ENCODE measurements around the gene CELSR3.

CELSR3 gene

GRCh38 chr3:48681541-48681880, 18.8 kb upstream of the CELSR3 start:
- TF ChIP-seq GABPA (IDR thresholded peaks at IDR 0.05; ENCODE audit: low read depth): no peak
- no peak for TF ChIP-seq CTCF (IDR thresholded peaks at IDR 0.05; ENCODE audit: insufficient read depth, low read length)
- TF ChIP-seq, protein P1, sequence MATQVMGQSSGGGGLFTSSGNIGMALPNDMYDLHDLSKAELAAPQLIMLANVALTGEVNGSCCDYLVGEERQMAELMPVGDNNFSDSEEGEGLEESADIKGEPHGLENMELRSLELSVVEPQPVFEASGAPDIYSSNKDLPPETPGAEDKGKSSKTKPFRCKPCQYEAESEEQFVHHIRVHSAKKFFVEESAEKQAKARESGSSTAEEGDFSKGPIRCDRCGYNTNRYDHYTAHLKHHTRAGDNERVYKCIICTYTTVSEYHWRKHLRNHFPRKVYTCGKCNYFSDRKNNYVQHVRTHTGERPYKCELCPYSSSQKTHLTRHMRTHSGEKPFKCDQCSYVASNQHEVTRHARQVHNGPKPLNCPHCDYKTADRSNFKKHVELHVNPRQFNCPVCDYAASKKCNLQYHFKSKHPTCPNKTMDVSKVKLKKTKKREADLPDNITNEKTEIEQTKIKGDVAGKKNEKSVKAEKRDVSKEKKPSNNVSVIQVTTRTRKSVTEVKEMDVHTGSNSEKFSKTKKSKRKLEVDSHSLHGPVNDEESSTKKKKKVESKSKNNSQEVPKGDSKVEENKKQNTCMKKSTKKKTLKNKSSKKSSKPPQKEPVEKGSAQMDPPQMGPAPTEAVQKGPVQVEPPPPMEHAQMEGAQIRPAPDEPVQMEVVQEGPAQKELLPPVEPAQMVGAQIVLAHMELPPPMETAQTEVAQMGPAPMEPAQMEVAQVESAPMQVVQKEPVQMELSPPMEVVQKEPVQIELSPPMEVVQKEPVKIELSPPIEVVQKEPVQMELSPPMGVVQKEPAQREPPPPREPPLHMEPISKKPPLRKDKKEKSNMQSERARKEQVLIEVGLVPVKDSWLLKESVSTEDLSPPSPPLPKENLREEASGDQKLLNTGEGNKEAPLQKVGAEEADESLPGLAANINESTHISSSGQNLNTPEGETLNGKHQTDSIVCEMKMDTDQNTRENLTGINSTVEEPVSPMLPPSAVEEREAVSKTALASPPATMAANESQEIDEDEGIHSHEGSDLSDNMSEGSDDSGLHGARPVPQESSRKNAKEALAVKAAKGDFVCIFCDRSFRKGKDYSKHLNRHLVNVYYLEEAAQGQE (IDR thresholded peaks at IDR 0.05; ENCODE audit: insufficient replicate concordance, low read depth): no peak
- TF ChIP-seq SPI1 (IDR thresholded peaks at IDR 0.05; ENCODE audit: borderline replicate concordance, low read depth): no peak
- no peak for TF ChIP-seq POLR2AphosphoS5 (IDR thresholded peaks at IDR 0.05; ENCODE audit: low read depth)
- no peak for DNase-seq (ENCODE audit: low read depth in 1 of 2, low spot score in 1 of 2)
- Histone ChIP-seq H3K27ac (replicated peaks) (no peak overlapping the region), H3K4me3 (replicated peaks; ENCODE audit: insufficient read depth, low read length) (no peak overlapping the region), H3K27me3 (ENCODE audit: insufficient read depth, poor library complexity, severe bottlenecking) (no peaks in the 10 kb centered on the region)

- no peak for DNase-seq (ENCODE audit: low read depth in 1 of 2, low spot score in 1 of 2)
- Histone ChIP-seq H3K27ac (replicated peaks) (no peak overlapping the region), H3K4me3 (replicated peaks; ENCODE audit: insufficient read depth, low read length) (no peak overlapping the region), H3K27me3 (ENCODE audit: insufficient read depth, poor library complexity, severe bottlenecking) (no peaks in the 10 kb centered on the region)
- no peak for TF ChIP-seq CTCF (IDR thresholded peaks at IDR 0.05; ENCODE audit: insufficient read depth, low read length)
- TF ChIP-seq POLR2AphosphoS5 (IDR thresholded peaks at IDR 0.05; ENCODE audit: low read depth): no peak
- TF ChIP-seq GABPA (IDR thresholded peaks at IDR 0.05; ENCODE audit: low read depth): no peak
- TF ChIP-seq SPI1 (IDR thresholded peaks at IDR 0.05; ENCODE audit: borderline replicate concordance, low read depth): no peak
- TF ChIP-seq, protein P1 (IDR thresholded peaks at IDR 0.05; ENCODE audit: insufficient replicate concordance, low read depth): no peak
These were observed 18.3 kb upstream of the CELSR3 start for GRCh38 chr3:48680811-48681540.

DNA sequence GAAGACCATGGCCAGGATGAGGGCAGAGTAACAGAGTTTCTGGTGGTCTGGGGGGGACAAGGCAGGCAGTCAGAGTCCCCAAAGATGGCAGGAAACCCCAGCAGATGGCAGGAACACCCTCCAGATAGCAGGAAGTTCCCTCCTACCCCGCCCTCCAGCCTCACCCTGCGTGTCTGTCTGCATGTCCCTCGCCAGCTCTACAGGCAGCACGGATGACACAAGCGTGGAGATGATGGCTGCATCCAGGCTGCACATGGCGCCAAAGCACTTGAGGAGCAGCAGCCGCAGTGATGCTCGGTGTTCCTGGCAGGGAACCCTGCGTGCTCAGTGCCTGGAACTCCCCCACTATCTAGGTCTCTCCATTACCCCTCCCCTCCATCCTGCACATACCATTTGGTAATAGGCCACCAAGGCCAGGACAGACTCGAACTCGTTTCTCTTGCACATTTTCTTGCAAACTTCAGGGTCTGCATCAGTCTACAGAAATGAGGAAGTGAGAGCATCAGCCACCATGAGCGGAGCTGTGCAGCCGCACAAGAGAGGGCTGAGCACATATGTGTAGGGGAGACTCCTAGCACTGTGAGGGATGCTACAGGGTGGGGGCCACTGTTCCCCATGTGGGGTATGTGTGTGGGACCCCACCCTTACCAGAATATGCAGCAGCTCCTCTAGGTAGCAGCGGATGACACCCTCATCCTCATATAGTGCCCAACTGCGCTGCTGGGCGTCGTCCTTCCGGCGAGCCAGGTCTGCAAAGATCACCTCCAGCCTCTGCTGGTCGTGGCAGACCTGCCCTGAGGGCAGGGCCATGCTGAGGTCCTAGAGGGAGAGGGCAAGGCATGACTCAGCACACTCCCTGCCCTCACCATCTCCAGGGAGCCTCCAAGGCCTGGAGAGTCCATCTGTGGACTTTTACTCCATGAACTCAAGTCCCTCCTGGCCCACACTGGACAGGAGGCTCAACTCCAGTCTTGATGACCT, 17.0 kb upstream of the CELSR3 start:
- Histone ChIP-seq H3K27ac (replicated peaks) (no peak overlapping the region), H3K4me3 (replicated peaks; ENCODE audit: insufficient read depth, low read length) (no peak overlapping the region), H3K27me3 (ENCODE audit: insufficient read depth, poor library complexity, severe bottlenecking) (no peaks in the 10 kb centered on the region)
- TF ChIP-seq, protein P1 (IDR thresholded peaks at IDR 0.05; ENCODE audit: insufficient replicate concordance, low read depth): no peak
- TF ChIP-seq POLR2AphosphoS5 (IDR thresholded peaks at IDR 0.05; ENCODE audit: low read depth) (no peak), CTCF (IDR thresholded peaks at IDR 0.05; ENCODE audit: insufficient read depth, low read length) (no peak), SPI1 (IDR thresholded peaks at IDR 0.05; ENCODE audit: borderline replicate concordance, low read depth) (peak; percentile 79), GABPA (IDR thresholded peaks at IDR 0.05; ENCODE audit: low read depth) (no peak)
- DNase-seq (ENCODE audit: low read depth in 1 of 2, low spot score in 1 of 2): no peak

Measured in HL-60 (cell line).